ENCODE results near the gene AP2M1. TPM values are rescaled to one million over a fixed set of nuclear protein-coding genes. Genes with fewer than 3 reads are reported as not detected.

Gene AP2M1
- total and polyA plus RNA-seq, 2 of the 13 experiments (the other 11 are each of a cell fraction or from before 2014, with no cell fraction given), result 126 to 146 TPM

- TF ChIP-seq DR1 (CRISPR knock-in tag; IDR thresholded peaks at IDR 0.05), result 0 out of 2 replicates have a peak, but pooled peaks have one; percentile 42
- no peak for TF ChIP-seq RBAK (CRISPR knock-in tag; IDR thresholded peaks at IDR 0.05)
- TF ChIP-seq, protein P1, sequence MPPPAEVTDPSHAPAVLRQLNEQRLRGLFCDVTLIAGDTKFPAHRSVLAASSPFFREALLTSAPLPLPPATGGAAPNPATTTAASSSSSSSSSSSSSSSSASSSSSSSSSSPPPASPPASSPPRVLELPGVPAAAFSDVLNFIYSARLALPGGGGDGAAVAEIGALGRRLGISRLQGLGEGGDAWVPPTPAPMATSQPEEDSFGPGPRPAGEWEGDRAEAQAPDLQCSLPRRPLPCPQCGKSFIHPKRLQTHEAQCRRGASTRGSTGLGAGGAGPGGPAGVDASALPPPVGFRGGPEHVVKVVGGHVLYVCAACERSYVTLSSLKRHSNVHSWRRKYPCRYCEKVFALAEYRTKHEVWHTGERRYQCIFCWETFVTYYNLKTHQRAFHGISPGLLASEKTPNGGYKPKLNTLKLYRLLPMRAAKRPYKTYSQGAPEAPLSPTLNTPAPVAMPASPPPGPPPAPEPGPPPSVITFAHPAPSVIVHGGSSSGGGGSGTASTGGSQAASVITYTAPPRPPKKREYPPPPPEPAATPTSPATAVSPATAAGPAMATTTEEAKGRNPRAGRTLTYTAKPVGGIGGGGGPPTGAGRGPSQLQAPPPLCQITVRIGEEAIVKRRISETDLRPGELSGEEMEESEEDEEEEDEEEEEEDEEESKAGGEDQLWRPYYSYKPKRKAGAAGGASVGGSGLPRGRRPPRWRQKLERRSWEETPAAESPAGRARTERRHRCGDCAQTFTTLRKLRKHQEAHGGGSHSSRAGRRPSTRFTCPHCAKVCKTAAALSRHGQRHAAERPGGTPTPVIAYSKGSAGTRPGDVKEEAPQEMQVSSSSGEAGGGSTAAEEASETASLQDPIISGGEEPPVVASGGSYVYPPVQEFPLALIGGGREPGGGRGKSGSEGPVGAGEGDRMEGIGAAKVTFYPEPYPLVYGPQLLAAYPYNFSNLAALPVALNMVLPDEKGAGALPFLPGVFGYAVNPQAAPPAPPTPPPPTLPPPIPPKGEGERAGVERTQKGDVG (CRISPR knock-in tag; IDR thresholded peaks at IDR 0.05; ENCODE audit: borderline replicate concordance), result peak; percentile 87
- TF ChIP-seq TEAD3 (CRISPR knock-in tag; optimal IDR thresholded peaks at IDR 0.05; ENCODE audit: borderline replicate concordance), result peak; percentile 21
- TF ChIP-seq ZUFSP (CRISPR knock-in tag; IDR thresholded peaks at IDR 0.05; ENCODE audit: borderline replicate concordance), result no peak
- TF ChIP-seq, protein P2, sequence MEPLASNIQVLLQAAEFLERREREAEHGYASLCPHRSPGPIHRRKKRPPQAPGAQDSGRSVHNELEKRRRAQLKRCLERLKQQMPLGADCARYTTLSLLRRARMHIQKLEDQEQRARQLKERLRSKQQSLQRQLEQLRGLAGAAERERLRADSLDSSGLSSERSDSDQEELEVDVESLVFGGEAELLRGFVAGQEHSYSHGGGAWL (CRISPR knock-in tag; IDR thresholded peaks at IDR 0.05), result no peak
- no peak for TF ChIP-seq ZNF724P (CRISPR knock-in tag; IDR thresholded peaks at IDR 0.05; ENCODE audit: borderline replicate concordance)
- TF ChIP-seq NCOA5 (CRISPR knock-in tag; IDR thresholded peaks at IDR 0.05), result no peak
- TF ChIP-seq KMT2A (CRISPR knock-in tag; IDR thresholded peaks at IDR 0.05), result peak; percentile 56; the same call in 1 of the 2 replicates
- TF ChIP-seq, protein P3, sequence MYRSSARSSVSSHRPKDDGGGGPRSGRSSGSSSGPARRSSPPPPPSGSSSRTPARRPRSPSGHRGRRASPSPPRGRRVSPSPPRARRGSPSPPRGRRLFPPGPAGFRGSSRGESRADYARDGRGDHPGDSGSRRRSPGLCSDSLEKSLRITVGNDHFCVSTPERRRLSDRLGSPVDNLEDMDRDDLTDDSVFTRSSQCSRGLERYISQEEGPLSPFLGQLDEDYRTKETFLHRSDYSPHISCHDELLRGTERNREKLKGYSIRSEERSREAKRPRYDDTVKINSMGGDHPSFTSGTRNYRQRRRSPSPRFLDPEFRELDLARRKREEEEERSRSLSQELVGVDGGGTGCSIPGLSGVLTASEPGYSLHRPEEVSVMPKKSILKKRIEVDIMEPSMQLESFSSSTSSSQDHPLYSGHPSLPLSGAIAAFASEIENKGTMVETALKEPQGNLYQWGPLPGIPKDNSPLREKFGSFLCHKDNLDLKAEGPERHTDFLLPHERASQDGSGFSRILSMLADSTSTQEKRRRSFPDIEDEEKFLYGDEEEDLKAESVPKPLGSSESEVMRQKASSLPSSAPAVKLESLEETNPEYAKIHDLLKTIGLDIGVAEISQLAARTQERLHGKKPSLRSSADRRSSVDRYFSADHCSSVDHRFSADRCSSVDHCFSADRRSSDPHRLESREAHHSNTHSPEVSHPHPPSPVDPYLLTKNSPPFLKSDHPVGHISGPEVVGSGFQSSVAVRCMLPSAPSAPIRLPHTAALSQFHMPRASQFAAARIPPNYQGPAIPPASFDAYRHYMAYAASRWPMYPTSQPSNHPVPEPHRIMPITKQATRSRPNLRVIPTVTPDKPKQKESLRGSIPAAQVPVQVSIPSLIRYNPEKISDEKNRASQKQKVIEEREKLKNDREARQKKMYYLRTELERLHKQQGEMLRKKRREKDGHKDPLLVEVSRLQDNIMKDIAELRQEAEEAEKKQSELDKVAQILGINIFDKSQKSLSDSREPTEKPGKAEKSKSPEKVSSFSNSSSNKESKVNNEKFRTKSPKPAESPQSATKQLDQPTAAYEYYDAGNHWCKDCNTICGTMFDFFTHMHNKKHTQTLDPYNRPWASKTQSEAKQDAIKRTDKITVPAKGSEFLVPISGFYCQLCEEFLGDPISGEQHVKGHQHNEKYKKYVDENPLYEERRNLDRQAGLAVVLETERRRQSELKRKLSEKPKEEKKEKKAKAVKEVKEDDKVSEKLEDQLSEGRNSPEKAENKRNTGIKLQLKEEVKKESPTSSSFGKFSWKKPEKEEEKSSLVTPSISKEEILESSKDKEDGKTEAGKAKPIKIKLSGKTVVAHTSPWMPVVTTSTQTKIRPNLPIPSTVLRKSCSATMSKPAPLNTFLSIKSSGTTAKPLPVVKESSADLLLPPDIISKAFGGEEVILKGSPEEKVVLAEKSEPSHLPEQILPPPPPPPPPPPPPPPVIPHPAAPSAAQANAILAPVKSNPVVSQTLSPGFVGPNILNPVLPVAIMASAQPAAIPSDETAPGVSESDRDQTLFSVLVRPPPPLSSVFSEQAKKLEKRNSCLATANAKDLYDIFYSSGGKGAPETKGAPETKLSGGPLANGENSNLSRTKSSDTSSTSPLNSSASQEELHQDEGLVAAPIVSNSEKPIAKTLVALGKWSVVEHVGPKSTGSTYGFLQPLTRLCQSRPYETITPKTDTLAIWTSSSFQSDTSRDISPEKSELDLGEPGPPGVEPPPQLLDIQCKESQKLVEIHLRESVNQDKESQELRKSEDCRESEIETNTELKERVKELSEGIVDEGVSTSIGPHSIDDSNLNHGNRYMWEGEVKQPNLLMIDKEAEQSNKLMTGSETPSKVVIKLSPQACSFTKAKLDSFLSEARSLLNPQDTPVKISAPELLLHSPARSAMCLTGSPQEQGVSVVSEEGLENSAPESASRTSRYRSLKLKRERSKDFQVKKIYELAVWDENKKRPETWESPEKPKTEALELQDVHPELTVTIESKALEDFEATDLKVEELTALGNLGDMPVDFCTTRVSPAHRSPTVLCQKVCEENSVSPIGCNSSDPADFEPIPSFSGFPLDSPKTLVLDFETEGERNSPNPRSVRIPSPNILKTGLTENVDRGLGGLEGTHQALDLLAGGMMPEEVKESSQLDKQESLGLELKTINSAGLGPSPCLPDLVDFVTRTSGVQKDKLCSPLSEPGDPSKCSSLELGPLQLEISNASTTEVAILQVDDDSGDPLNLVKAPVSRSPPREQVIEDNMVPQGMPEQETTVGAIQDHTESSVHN (CRISPR knock-in tag; IDR thresholded peaks at IDR 0.05), result peak; percentile 6; the same call in 1 of the 2 replicates
- TF ChIP-seq, protein P4, sequence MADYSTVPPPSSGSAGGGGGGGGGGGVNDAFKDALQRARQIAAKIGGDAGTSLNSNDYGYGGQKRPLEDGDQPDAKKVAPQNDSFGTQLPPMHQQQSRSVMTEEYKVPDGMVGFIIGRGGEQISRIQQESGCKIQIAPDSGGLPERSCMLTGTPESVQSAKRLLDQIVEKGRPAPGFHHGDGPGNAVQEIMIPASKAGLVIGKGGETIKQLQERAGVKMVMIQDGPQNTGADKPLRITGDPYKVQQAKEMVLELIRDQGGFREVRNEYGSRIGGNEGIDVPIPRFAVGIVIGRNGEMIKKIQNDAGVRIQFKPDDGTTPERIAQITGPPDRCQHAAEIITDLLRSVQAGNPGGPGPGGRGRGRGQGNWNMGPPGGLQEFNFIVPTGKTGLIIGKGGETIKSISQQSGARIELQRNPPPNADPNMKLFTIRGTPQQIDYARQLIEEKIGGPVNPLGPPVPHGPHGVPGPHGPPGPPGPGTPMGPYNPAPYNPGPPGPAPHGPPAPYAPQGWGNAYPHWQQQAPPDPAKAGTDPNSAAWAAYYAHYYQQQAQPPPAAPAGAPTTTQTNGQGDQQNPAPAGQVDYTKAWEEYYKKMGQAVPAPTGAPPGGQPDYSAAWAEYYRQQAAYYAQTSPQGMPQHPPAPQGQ (CRISPR knock-in tag; IDR thresholded peaks at IDR 0.05; ENCODE audit: borderline replicate concordance), result no peak
These were observed 11.0 kb downstream of the AP2M1 start (continued) for GRCh38 chr3:184185461-184186183.
